Neural progenitor cell (in vitro differentiated cells): ENCODE data around the gene PLCD3. TPM values are rescaled to one million over a fixed set of nuclear protein-coding genes. Genes with fewer than 3 reads are reported as not detected.
A peak's percentile ranks its signal among the peaks of the same experiment; 100 is the strongest.

Source experiments
- DNase-seq: peaks from one replicate; pipeline ENCODE4 v3.0.0-alpha.2; 2016; ENCODE audit warnings: low spot score
- H2AFZ ChIP-seq: fragments of 200-600 bp; sonication (generic); replicated peaks from 2 replicates; pipeline ENCODE4 v1.6.1; 2016; ENCODE audit warnings: antibody characterized with exemption
- H3F3A ChIP-seq: fragments of 200-600 bp; sonication (generic); 2 replicates; pipeline ENCODE4 v1.6.1; 2016; ENCODE audit warnings: antibody characterized with exemption, low read depth
- H3K27ac ChIP-seq: fragments of 200-600 bp; sonication (generic); 2 replicates; pipeline ENCODE4 v1.5.1; 2016; ENCODE audit warnings: mild to moderate bottlenecking
- H3K27me3 ChIP-seq: fragments of 200-600 bp; sonication (generic); 2 replicates; pipeline ENCODE4 v1.6.1; 2016; ENCODE audit warnings: mild to moderate bottlenecking, moderate library complexity
- H3K36me3 ChIP-seq: fragments of 200-600 bp; sonication (generic); 2 replicates; pipeline ENCODE4 v1.5.1; 2016
- H3K4me1 ChIP-seq: fragments of 200-600 bp; sonication (generic); 2 replicates; pipeline ENCODE4 v1.6.1; 2016; ENCODE audit warnings: mixed run types
- H3K4me2 ChIP-seq: fragments of 200-600 bp; sonication (generic); 2 replicates; pipeline ENCODE4 v1.6.1; 2016
- H3K4me3 ChIP-seq: fragments of 200-600 bp; sonication (generic); 2 replicates; pipeline ENCODE4 v1.5.1; 2016
- H3K79me2 ChIP-seq: fragments of 200-600 bp; sonication (generic); 2 replicates; pipeline ENCODE4 v1.6.1; 2016; ENCODE audit warnings: low read depth
- H3K9ac ChIP-seq: fragments of 200-600 bp; sonication (generic); 2 replicates; pipeline ENCODE4 v1.6.1; 2016
- H3K9me3 ChIP-seq: fragments of 200-600 bp; sonication (generic); 2 replicates; pipeline ENCODE4 v1.5.1; 2016; ENCODE audit warnings: low read depth
- H4K20me1 ChIP-seq: fragments of 200-600 bp; sonication (generic); 2 replicates; pipeline ENCODE4 v1.6.1; 2016; ENCODE audit warnings: low read depth
- H3K27ac Mint-ChIP-seq: 3 replicates; pipeline ENCODE4 v1.8.0; 2021; ENCODE audit warnings: mixed read lengths
- H3K27me3 Mint-ChIP-seq: 2 replicates; pipeline ENCODE4 v1.8.0; 2022; ENCODE audit warnings: low read depth, mild to moderate bottlenecking, inconsistent platforms, moderate library complexity, mixed read lengths; ENCODE audit not compliant: insufficient read depth
- H3K36me3 Mint-ChIP-seq: 3 replicates; pipeline ENCODE4 v1.8.0; 2021; ENCODE audit warnings: mixed read lengths
- H3K4me1 Mint-ChIP-seq: 3 replicates; pipeline ENCODE4 v1.8.0; 2021; ENCODE audit warnings: mixed read lengths
- H3K4me3 Mint-ChIP-seq: 3 replicates; pipeline ENCODE4 v1.8.0; 2021; ENCODE audit warnings: mild to moderate bottlenecking, moderate library complexity, mixed read lengths
- H3K9me3 Mint-ChIP-seq: 3 replicates; pipeline ENCODE4 v1.8.0; 2020; ENCODE audit warnings: mixed read lengths
- EZH2 ChIP-seq: fragments of 200-600 bp; sonication (generic); IDR thresholded peaks from 2 replicates; pipeline ENCODE4 v1.6.1; 2017; ENCODE audit warnings: antibody characterized with exemption, mild to moderate bottlenecking, moderate library complexity
- EZH2phosphoT487 ChIP-seq: fragments of 200-600 bp; sonication (generic); IDR thresholded peaks from 2 replicates; pipeline ENCODE4 v1.6.1; 2017; ENCODE audit warnings: antibody characterized with exemption
- total RNA-seq: library from RNA; depleted of rRNA; stranded (reverse); fragments of >200 nt; gene quantifications from 2 replicates; pipeline ENCODE4 v1.2.3, GENCODE V29; 2015; ENCODE audit warnings: low replicate concordance
- TF ChIP-seq, protein P1 (sequence below): fragments of 200-600 bp; sonication (generic); IDR thresholded peaks from 2 replicates; pipeline ENCODE4 v1.5.1; 2017; ENCODE audit warnings: antibody characterized with exemption, mild to moderate bottlenecking

PLCD3 gene
- total RNA-seq, 1 donor from 2014 or later, result 16.0 TPM

DNA sequence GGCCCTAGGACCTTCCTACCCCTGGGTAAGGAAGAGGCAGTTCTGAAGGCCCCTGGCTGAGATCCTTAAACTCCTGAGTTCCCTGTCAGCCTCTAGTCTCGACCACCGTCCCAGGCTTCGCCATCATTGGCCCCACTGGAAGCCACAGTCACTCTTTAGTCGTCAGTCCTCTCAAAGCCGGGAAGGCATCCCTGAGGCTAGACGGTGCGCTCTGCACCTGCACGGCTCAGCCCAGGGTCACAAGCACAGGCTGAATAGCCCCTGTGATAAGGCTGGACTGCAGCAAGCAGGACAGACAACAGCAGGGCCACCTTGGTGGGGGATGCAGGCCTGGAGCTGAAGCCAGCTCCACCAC, 12.7 kb upstream of the PLCD3 start:
- H3K36me3 ChIP-seq, result no peaks in the 10 kb centered on the region
- no peaks in the 10 kb centered on the region for H3K9me3 Mint-ChIP-seq
- peaks cover 27% of the 10 kb centered on the region for H3K4me1 ChIP-seq
- H4K20me1 ChIP-seq, result peaks cover 12% of the 10 kb centered on the region
- no peak overlapping the region for H3K27ac Mint-ChIP-seq
- H3K9me3 ChIP-seq, result no peaks in the 10 kb centered on the region
- H3K27me3 ChIP-seq, result peaks cover 7% of the 10 kb centered on the region
- H3K4me3 ChIP-seq, result no peak overlapping the region
- H3F3A ChIP-seq, result peaks cover 73% of the 10 kb centered on the region
- peak overlapping the region; percentile 68 for H3K4me2 ChIP-seq
- H3K79me2 ChIP-seq, result peaks cover 27% of the 10 kb centered on the region
- peaks cover 11% of the 10 kb centered on the region for H3K27me3 Mint-ChIP-seq
- no peak overlapping the region for H2AFZ ChIP-seq
- no peaks in the 10 kb centered on the region for H3K36me3 Mint-ChIP-seq
- H3K4me3 Mint-ChIP-seq, result peak overlapping the region; percentile 50
- peaks cover 47% of the 10 kb centered on the region for H3K4me1 Mint-ChIP-seq
- H3K9ac ChIP-seq, result no peak overlapping the region
- no peak overlapping the region for H3K27ac ChIP-seq
- TF ChIP-seq EZH2phosphoT487 (no peak), EZH2 (no peak)
- TF ChIP-seq, protein P1, sequence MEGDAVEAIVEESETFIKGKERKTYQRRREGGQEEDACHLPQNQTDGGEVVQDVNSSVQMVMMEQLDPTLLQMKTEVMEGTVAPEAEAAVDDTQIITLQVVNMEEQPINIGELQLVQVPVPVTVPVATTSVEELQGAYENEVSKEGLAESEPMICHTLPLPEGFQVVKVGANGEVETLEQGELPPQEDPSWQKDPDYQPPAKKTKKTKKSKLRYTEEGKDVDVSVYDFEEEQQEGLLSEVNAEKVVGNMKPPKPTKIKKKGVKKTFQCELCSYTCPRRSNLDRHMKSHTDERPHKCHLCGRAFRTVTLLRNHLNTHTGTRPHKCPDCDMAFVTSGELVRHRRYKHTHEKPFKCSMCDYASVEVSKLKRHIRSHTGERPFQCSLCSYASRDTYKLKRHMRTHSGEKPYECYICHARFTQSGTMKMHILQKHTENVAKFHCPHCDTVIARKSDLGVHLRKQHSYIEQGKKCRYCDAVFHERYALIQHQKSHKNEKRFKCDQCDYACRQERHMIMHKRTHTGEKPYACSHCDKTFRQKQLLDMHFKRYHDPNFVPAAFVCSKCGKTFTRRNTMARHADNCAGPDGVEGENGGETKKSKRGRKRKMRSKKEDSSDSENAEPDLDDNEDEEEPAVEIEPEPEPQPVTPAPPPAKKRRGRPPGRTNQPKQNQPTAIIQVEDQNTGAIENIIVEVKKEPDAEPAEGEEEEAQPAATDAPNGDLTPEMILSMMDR, result no peak
- DNase-seq, result no peak

DNA sequence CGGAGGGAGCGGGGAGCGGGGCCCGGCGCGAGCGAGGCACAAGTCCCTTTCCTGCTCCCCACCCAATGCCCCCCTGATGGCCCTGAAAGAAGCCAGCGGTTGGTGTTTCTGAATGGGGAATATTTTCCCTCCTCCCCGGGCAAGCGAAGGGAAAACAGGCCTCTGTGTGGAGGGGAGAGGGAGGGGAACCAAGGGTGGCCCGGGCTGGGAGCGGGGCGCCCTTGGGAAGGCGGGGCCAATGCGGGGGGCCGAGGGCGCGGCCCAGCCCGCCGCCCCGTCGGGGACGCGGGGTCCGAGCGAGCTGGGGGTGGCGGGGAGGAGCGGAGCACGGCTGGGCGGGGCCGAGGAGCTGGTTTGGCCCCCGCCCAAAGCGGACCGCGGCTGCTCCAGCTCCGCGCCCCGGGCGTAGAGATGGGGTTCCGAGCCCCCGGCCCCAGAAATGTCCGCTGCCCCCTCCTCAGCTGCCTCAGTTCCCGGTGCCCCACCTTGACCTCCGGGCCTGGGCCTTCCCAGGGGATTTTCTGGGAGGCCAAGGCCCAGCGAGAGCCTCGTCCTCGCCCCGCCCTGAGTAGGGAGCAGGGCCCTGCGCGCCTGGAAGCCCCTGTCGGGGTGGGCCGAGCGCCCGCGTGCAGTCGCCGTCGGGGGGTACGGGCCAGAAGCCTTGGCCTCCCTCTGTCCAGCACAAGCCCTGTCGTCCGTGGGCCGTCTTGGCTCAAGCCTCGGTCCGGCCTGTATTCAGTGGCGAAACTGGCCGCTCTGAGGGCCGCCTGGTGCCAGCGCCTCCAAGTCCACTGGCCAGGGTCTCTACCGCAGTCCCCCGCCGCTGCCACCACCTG, 12.1 kb upstream of the PLCD3 start:
- Histone ChIP-seq H4K20me1 (peaks cover 6% of the 10 kb centered on the region), H3K9ac (no peak overlapping the region), H3K79me2 (peaks cover 21% of the 10 kb centered on the region), H3K36me3 (no peaks in the 10 kb centered on the region), H3K27ac (no peak overlapping the region), H3K4me2 (peak overlapping the region; percentile 68), H3K27me3 (peaks cover 7% of the 10 kb centered on the region), H3K4me3 (peak overlapping the region; percentile 23), H3F3A (peaks cover 74% of the 10 kb centered on the region), H3K4me1 (peaks cover 33% of the 10 kb centered on the region), H3K9me3 (no peaks in the 10 kb centered on the region), H2AFZ (peak overlapping the region; percentile 23)
- peaks cover 50% of the 10 kb centered on the region for H3K4me1 Mint-ChIP-seq
- H3K27ac Mint-ChIP-seq, result no peak overlapping the region
- no peaks in the 10 kb centered on the region for H3K9me3 Mint-ChIP-seq
- no peaks in the 10 kb centered on the region for H3K36me3 Mint-ChIP-seq
- TF ChIP-seq EZH2 (peak; percentile 39), EZH2phosphoT487 (no peak)
- peaks cover 11% of the 10 kb centered on the region for H3K27me3 Mint-ChIP-seq
- peak; percentile 43 for DNase-seq
- H3K4me3 Mint-ChIP-seq, result no peak overlapping the region

DNA sequence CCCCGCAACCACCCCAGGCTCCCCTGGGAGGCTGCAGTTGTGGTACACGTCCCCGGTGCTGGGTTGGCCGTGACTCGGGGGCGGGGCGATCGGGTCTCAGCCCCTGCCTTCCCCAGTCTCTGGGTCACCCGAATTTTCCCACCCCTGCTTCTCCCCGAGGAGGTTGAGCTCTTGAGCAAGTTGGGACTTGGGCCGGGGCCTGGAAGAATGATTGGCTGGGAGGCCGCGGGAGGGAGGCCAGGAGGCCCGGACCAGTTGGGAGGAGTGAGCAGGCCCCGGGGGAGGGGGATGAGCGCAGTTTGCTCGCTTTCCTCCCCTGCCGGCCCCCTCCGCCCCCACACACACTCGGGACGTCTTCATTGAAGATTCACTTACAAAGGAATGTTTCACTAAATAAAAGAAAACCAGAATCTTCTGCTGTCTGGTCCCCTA, 11.5 kb upstream of the PLCD3 start:
- peaks cover 39% of the 10 kb centered on the region for H3K4me1 ChIP-seq
- H3K27me3 Mint-ChIP-seq, result peaks cover 11% of the 10 kb centered on the region
- no peak overlapping the region for H3K9ac ChIP-seq
- peak overlapping the region; percentile 23 for H2AFZ ChIP-seq
- peaks cover 7% of the 10 kb centered on the region for H3K27me3 ChIP-seq
- peaks cover 15% of the 10 kb centered on the region for H3K79me2 ChIP-seq
- TF ChIP-seq, protein P1, result no peak
- TF ChIP-seq EZH2 (no peak), EZH2phosphoT487 (no peak)
- no peaks in the 10 kb centered on the region for H3K9me3 Mint-ChIP-seq
- no peak overlapping the region for H3K4me3 Mint-ChIP-seq
- H3K4me3 ChIP-seq, result peak overlapping the region; percentile 23
- peak; percentile 55 for DNase-seq
- peak overlapping the region; percentile 68 for H3K4me2 ChIP-seq
- H3K36me3 ChIP-seq, result no peaks in the 10 kb centered on the region
- no peak overlapping the region for H3K27ac ChIP-seq
- H3K27ac Mint-ChIP-seq, result no peak overlapping the region
- peaks cover 74% of the 10 kb centered on the region for H3F3A ChIP-seq
- peaks cover 1% of the 10 kb centered on the region for H4K20me1 ChIP-seq
- no peaks in the 10 kb centered on the region for H3K36me3 Mint-ChIP-seq
- peaks cover 55% of the 10 kb centered on the region for H3K4me1 Mint-ChIP-seq
- no peaks in the 10 kb centered on the region for H3K9me3 ChIP-seq
